ENCODE measurements around the gene SH3D19.

SH3D19 gene

DNA sequence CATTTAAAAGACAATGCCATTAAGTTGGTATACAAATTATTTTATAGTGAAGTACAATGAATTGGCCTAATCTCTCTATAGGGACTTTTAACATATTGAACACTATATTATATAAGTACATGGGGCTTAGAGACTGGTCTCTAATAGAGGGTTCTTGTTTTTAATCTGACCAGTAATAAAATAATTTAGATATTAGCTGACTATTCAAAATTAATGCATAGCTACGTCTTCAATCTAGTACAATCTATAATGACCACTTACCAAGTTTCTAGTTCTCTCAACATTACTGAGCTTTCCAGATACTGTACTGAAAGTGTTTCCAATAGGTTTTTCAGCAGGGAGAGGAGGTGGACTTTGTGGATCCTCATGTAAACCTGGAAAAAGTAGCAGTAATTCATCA lies 166.4 kb downstream of the SH3D19 start:
- TF ChIP-seq, protein P1, sequence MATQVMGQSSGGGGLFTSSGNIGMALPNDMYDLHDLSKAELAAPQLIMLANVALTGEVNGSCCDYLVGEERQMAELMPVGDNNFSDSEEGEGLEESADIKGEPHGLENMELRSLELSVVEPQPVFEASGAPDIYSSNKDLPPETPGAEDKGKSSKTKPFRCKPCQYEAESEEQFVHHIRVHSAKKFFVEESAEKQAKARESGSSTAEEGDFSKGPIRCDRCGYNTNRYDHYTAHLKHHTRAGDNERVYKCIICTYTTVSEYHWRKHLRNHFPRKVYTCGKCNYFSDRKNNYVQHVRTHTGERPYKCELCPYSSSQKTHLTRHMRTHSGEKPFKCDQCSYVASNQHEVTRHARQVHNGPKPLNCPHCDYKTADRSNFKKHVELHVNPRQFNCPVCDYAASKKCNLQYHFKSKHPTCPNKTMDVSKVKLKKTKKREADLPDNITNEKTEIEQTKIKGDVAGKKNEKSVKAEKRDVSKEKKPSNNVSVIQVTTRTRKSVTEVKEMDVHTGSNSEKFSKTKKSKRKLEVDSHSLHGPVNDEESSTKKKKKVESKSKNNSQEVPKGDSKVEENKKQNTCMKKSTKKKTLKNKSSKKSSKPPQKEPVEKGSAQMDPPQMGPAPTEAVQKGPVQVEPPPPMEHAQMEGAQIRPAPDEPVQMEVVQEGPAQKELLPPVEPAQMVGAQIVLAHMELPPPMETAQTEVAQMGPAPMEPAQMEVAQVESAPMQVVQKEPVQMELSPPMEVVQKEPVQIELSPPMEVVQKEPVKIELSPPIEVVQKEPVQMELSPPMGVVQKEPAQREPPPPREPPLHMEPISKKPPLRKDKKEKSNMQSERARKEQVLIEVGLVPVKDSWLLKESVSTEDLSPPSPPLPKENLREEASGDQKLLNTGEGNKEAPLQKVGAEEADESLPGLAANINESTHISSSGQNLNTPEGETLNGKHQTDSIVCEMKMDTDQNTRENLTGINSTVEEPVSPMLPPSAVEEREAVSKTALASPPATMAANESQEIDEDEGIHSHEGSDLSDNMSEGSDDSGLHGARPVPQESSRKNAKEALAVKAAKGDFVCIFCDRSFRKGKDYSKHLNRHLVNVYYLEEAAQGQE (IDR thresholded peaks at IDR 0.05; ENCODE audit: low read depth), result no peak
- TF ChIP-seq, protein P2, sequence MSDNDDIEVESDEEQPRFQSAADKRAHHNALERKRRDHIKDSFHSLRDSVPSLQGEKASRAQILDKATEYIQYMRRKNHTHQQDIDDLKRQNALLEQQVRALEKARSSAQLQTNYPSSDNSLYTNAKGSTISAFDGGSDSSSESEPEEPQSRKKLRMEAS (IDR thresholded peaks at IDR 0.05), result no peak
- no peak for TF ChIP-seq CREB1 (IDR thresholded peaks at IDR 0.05; ENCODE audit: low read depth)

DNA sequence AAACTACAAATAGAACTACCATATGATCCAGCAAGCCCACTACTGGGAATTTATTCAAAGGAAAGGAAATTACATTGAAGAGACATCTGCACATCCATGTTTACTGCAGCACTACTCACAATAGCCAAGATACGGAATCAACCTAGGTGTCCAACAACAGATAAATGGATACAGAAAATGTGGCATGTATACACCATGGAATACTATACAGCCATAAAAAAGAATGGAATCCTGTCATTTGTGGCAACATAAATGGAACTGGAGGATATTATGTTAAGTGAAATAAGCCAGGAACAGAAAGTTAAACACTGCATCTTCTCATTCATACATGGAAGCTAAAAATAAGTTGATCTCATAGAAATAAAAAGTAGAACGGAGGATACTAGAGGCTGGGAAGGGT lies 167.9 kb downstream of the SH3D19 start:
- TF ChIP-seq ZBTB7A (IDR thresholded peaks at IDR 0.05; ENCODE audit: low read depth) (no peak), EGR1 (IDR thresholded peaks at IDR 0.05) (no peak), EP300 (IDR thresholded peaks at IDR 0.05; ENCODE audit: borderline replicate concordance) (no peak), RAD21 (IDR thresholded peaks at IDR 0.05; ENCODE audit: low read depth) (no peak), TAF1 (IDR thresholded peaks at IDR 0.05; ENCODE audit: low read depth) (no peak), NFIC (IDR thresholded peaks at IDR 0.05) (no peak), YY1 (IDR thresholded peaks at IDR 0.05; ENCODE audit: low read depth) (no peak), CREB1 (IDR thresholded peaks at IDR 0.05; ENCODE audit: low read depth) (no peak), TEAD4 (IDR thresholded peaks at IDR 0.05) (no peak), FOXM1 (IDR thresholded peaks at IDR 0.05; ENCODE audit: borderline replicate concordance, low read depth) (no peak), TCF12 (IDR thresholded peaks at IDR 0.05; ENCODE audit: low read depth) (no peak), CEBPB (IDR thresholded peaks at IDR 0.05) (no peak)
- TF ChIP-seq, protein P2 (IDR thresholded peaks at IDR 0.05), result no peak
- TF ChIP-seq, protein P1 (IDR thresholded peaks at IDR 0.05; ENCODE audit: low read depth), result no peak
- TF ChIP-seq, protein P3, sequence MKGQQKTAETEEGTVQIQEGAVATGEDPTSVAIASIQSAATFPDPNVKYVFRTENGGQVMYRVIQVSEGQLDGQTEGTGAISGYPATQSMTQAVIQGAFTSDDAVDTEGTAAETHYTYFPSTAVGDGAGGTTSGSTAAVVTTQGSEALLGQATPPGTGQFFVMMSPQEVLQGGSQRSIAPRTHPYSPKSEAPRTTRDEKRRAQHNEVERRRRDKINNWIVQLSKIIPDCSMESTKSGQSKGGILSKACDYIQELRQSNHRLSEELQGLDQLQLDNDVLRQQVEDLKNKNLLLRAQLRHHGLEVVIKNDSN (IDR thresholded peaks at IDR 0.05), result no peak

DNA sequence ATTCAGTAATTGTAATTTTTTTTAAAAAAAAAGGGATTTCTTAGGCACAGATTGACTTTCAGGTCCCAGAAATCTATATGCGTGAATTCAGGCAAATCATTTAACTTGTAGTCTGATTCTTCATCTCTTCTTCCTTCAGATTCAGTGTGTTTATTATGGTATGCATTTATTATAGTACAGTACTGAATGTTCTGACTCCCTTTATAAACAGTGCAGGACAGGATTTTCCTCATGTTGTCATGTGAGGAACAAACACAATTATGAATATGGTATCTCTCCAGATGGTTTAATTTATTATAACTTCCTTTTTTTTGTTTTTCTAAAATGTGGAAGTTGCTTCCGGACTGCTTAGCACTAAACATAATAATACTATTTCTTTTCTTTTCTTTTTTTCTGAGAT lies 171.8 kb downstream of the SH3D19 start:
- TF ChIP-seq, protein P3 (IDR thresholded peaks at IDR 0.05), result no peak
- TF ChIP-seq TCF12 (IDR thresholded peaks at IDR 0.05; ENCODE audit: low read depth) (no peak), RAD21 (IDR thresholded peaks at IDR 0.05; ENCODE audit: low read depth) (no peak), FOXM1 (IDR thresholded peaks at IDR 0.05; ENCODE audit: borderline replicate concordance, low read depth) (no peak), YY1 (IDR thresholded peaks at IDR 0.05; ENCODE audit: low read depth) (no peak)
- TF ChIP-seq, protein P1 (IDR thresholded peaks at IDR 0.05; ENCODE audit: low read depth), result no peak

DNA sequence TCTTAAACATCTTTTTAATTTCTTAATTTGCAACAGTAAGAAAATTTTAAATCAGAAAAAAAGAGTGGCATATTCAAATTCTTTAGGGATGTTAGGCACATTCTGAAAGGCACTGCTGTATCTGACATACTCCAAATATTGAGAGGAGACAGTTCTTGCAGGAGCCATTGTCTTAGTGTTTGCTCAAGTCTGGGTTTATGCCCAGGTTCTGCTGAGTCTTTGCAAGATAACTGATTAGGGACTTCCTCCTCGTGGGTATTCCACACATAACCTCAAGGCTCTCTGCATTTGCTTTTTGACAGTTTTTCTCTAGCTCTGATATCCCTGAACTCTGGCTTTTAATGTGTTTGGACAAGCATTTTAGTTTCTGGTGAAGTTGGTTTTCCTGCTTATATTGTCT lies 173.4 kb downstream of the SH3D19 start:
- TF ChIP-seq EP300 (IDR thresholded peaks at IDR 0.05; ENCODE audit: borderline replicate concordance) (no peak), TCF12 (IDR thresholded peaks at IDR 0.05; ENCODE audit: low read depth) (no peak), NFIC (IDR thresholded peaks at IDR 0.05) (no peak), FOXM1 (IDR thresholded peaks at IDR 0.05; ENCODE audit: borderline replicate concordance, low read depth) (no peak), CEBPB (IDR thresholded peaks at IDR 0.05) (no peak), ZBTB7A (IDR thresholded peaks at IDR 0.05; ENCODE audit: low read depth) (no peak)
- TF ChIP-seq, protein P1 (IDR thresholded peaks at IDR 0.05; ENCODE audit: low read depth), result no peak

All from Ishikawa (cell line).